H1 (cell line): ENCODE data around the gene LIMK2. TPM values are rescaled to one million over a fixed set of nuclear protein-coding genes. Genes with fewer than 3 reads are reported as not detected.

Experiments used
- CTCF ChIA-PET: fragments of 300-600 bp; sonication (Branson Sonifier 250); formaldehyde crosslinking; loops from one replicate; lab custom pipeline; 2021; ENCODE audit not compliant: partially characterized antibody; lab: Charles Lee
- POLR2A ChIA-PET: fragments of 300-600 bp; sonication (Branson Sonifier 250); formaldehyde crosslinking; loops from one replicate; lab custom pipeline; 2021; ENCODE audit warnings: inconsistent platforms; ENCODE audit not compliant: partially characterized antibody; lab: Charles Lee
- DNase-seq, 2 experiments: peaks; one replicate each; pipeline versions ENCODE4 v3.0.0 to v3.0.0-alpha.2; 2010 to 2022; ENCODE audit warnings: low spot score in 2 of 2, low read depth in 1 of 2, mixed read lengths in 1 of 2
- FAIRE-seq: peaks from 2 replicates; lab custom pipeline; 2011; peaks lifted over from hg19 to GRCh38; lab: Jason Lieb, UNC
- H2AFZ ChIP-seq: 2 replicates; pipeline ENCODE4 v1.8.1; 2012; ENCODE audit warnings: low read length, inconsistent platforms
- H2AK5ac ChIP-seq: 2 replicates; pipeline ENCODE4 v1.6.1; 2013; ENCODE audit warnings: low read depth, low read length
- H2BK120ac ChIP-seq: replicated peaks from 2 replicates; pipeline ENCODE3; 2013; ENCODE audit warnings: low read depth, low read length, inconsistent platforms
- H2BK12ac ChIP-seq: 2 replicates; pipeline ENCODE4 v1.6.1; 2013; ENCODE audit warnings: low read depth, low read length
- H2BK15ac ChIP-seq: 2 replicates; pipeline ENCODE4 v1.6.1; 2013; ENCODE audit warnings: low read length
- H2BK20ac ChIP-seq: 2 replicates; pipeline ENCODE4 v1.6.1; 2013; ENCODE audit warnings: low read length
- H2BK5ac ChIP-seq: 2 replicates; pipeline ENCODE4 v1.6.1; 2013; ENCODE audit warnings: low read depth, low read length
- H3K14ac ChIP-seq: 2 replicates; pipeline ENCODE4 v1.6.1; 2013; ENCODE audit warnings: inconsistent platforms; ENCODE audit not compliant: insufficient read length
- H3K18ac ChIP-seq: 2 replicates; pipeline ENCODE4 v1.6.1; 2013; ENCODE audit warnings: low read length; ENCODE audit errors: extremely low read depth
- H3K23ac ChIP-seq: 2 replicates; pipeline ENCODE4 v1.6.1; 2013; ENCODE audit warnings: inconsistent platforms; ENCODE audit not compliant: insufficient read length
- H3K23me2 ChIP-seq: 2 replicates; pipeline ENCODE4 v1.6.1; 2013; ENCODE audit warnings: low read depth, low read length
- H3K27ac ChIP-seq: 2 replicates; pipeline ENCODE4 v1.6.1; 2011; ENCODE audit warnings: low read depth, low read length, inconsistent platforms
- H3K27me3 ChIP-seq, 4 experiments: replicated peaks in 1 of 4; 1 replicate in 1 of 4; 2 replicates in 3 of 4; pipeline versions ENCODE4 v1.6.1 to v1.8.1; 2011 to 2013; ENCODE audit warnings: low read length in 3 of 4, mild to moderate bottlenecking in 3 of 4, inconsistent platforms in 2 of 4, mixed read lengths in 2 of 4, moderate library complexity in 1 of 4; ENCODE audit not compliant: control insufficient read depth in 3 of 4, insufficient read depth in 3 of 4; ENCODE audit errors: extremely low read depth in 1 of 4
- H3K36me3 ChIP-seq, 4 experiments: 2 replicates each; pipeline versions ENCODE4 v1.6.1 to v1.8.1; 2011 to 2013; ENCODE audit warnings: mild to moderate bottlenecking in 4 of 4, low read length in 3 of 4, moderate library complexity in 2 of 4, control low read depth in 1 of 4, inconsistent platforms in 1 of 4; ENCODE audit not compliant: insufficient read depth in 4 of 4, control insufficient read depth in 2 of 4
- H3K4ac ChIP-seq: replicated peaks from 2 replicates; pipeline ENCODE3; 2013; ENCODE audit warnings: low read length, low read depth, mixed read lengths, inconsistent platforms; ENCODE audit not compliant: insufficient read length
- H3K4me1 ChIP-seq, 4 experiments: replicated peaks in 1 of 4; 1 replicate in 1 of 4; 2 replicates in 3 of 4; pipeline versions ENCODE4 v1.6.1 to v1.8.1; 2011 to 2013; ENCODE audit warnings: low read length in 3 of 4, inconsistent platforms in 2 of 4, mixed read lengths in 1 of 4; ENCODE audit not compliant: insufficient read depth in 4 of 4, control insufficient read depth in 3 of 4
- H3K4me2 ChIP-seq, 2 experiments: 2 replicates each; pipeline versions ENCODE4 v1.6.1 to v1.8.1; 2011 to 2013; ENCODE audit warnings: low read depth in 2 of 2, low read length in 2 of 2, control low read depth in 1 of 2, inconsistent platforms in 1 of 2, mild to moderate bottlenecking in 1 of 2; ENCODE audit not compliant: insufficient read depth in 1 of 2
- H3K4me3 ChIP-seq, 4 experiments: fragments of 200-600, 300-600 bp in 1 of 4; sonication (generic), shearing (Covaris generic), sonication (Bioruptor Twin) in 1 of 4; 2 replicates each; pipeline versions ENCODE4 v1.5.1 to v1.8.1; 2011 to 2016; ENCODE audit warnings: low read length in 4 of 4, low read depth in 3 of 4, control low read depth in 2 of 4, inconsistent platforms in 2 of 4, mild to moderate bottlenecking in 2 of 4, mixed read lengths in 1 of 4, moderate library complexity in 1 of 4; ENCODE audit not compliant: insufficient read depth in 2 of 4; ENCODE audit errors: extremely low read depth in 1 of 4
- H3K56ac ChIP-seq: replicated peaks from 2 replicates; pipeline ENCODE3; 2013; ENCODE audit warnings: low read depth, mild to moderate bottlenecking, mixed read lengths, low read length, inconsistent platforms; ENCODE audit not compliant: insufficient read length
- H3K79me1 ChIP-seq: 2 replicates; pipeline ENCODE4 v1.6.1; 2013; ENCODE audit warnings: low read depth, low read length, control low read depth
- H3K79me2 ChIP-seq, 2 experiments: 2 replicates each; pipeline versions ENCODE4 v1.6.1 to v1.8.1; 2012 to 2013; ENCODE audit warnings: low read length in 2 of 2, mild to moderate bottlenecking in 2 of 2, inconsistent platforms in 1 of 2; ENCODE audit not compliant: insufficient read depth in 2 of 2, control insufficient read depth in 1 of 2
- H3K9ac ChIP-seq, 4 experiments: replicated peaks in 1 of 4; 1 replicate in 1 of 4; 2 replicates in 3 of 4; pipeline versions ENCODE4 v1.6.1 to v1.8.1; 2011 to 2013; ENCODE audit warnings: low read depth in 3 of 4, low read length in 3 of 4, control low read depth in 2 of 4, mild to moderate bottlenecking in 2 of 4, moderate library complexity in 2 of 4, inconsistent platforms in 1 of 4; ENCODE audit errors: extremely low read depth in 1 of 4
- H3K9me3 ChIP-seq, 2 experiments: 2 replicates each; pipeline versions ENCODE4 v1.6.1 to v1.8.1; 2012 to 2013; ENCODE audit warnings: mild to moderate bottlenecking in 2 of 2, moderate library complexity in 2 of 2, control low read depth in 1 of 2, inconsistent platforms in 1 of 2, low read depth in 1 of 2, low read length in 1 of 2, mixed read lengths in 1 of 2; ENCODE audit not compliant: insufficient read depth in 2 of 2
- H4K20me1 ChIP-seq, 2 experiments: replicated peaks in 1 of 2; 2 replicates each; pipeline versions ENCODE3 to v1.8.1; 2011 to 2013; ENCODE audit warnings: inconsistent platforms in 2 of 2, low read length in 2 of 2, mild to moderate bottlenecking in 1 of 2; ENCODE audit not compliant: insufficient read depth in 2 of 2, control insufficient read depth in 1 of 2
- H4K5ac ChIP-seq: 2 replicates; pipeline ENCODE4 v1.6.1; 2013; ENCODE audit warnings: low read length, low read depth, mixed read lengths, inconsistent platforms; ENCODE audit not compliant: insufficient read length
- H4K8ac ChIP-seq: 2 replicates; pipeline ENCODE4 v1.8.0; 2013; ENCODE audit warnings: mild to moderate bottlenecking, moderate library complexity, low read length, inconsistent platforms; ENCODE audit not compliant: insufficient read depth; ENCODE audit errors: extremely low read depth
- H4K91ac ChIP-seq: replicated peaks from 2 replicates; pipeline ENCODE3; 2013; ENCODE audit warnings: low read length, mixed read lengths, inconsistent platforms; ENCODE audit not compliant: insufficient read length
- BACH1 ChIP-seq: IDR thresholded peaks from 2 replicates; pipeline ENCODE4 v1.6.1; 2012; ENCODE audit warnings: low read length, improper control_type of control experiment
- EGR1 ChIP-seq: IDR thresholded peaks from 2 replicates; pipeline ENCODE4 v1.6.1; 2011; ENCODE audit warnings: low read depth, low read length, borderline replicate concordance
- EP300 ChIP-seq, 2 experiments: IDR thresholded peaks; 1 replicate in 1 of 2; 2 replicates in 1 of 2; pipeline ENCODE4 v1.6.1; 2011 to 2012; ENCODE audit warnings: low read depth in 2 of 2, low read length in 2 of 2, mild to moderate bottlenecking in 2 of 2, borderline replicate concordance in 1 of 2, inconsistent platforms in 1 of 2, moderate library complexity in 1 of 2
- GABPA ChIP-seq: IDR thresholded peaks from 2 replicates; pipeline ENCODE4 v1.6.1; 2011; ENCODE audit warnings: mild to moderate bottlenecking, low read length, moderate library complexity, borderline replicate concordance; ENCODE audit not compliant: insufficient read depth
- JUN ChIP-seq: IDR thresholded peaks from 2 replicates; pipeline ENCODE4 v1.6.1; 2011; ENCODE audit warnings: low read depth, mild to moderate bottlenecking, improper control_type of control experiment, low read length
- JUND ChIP-seq: IDR thresholded peaks from 2 replicates; pipeline ENCODE4 v1.6.1; 2011; ENCODE audit warnings: mild to moderate bottlenecking, improper control_type of control experiment, low read length
- KDM1A ChIP-seq: fragments of 200-600, 300-600 bp; sonication (generic); IDR thresholded peaks from 2 replicates; pipeline ENCODE4 v1.7.1; 2016; ENCODE audit warnings: mild to moderate bottlenecking, low read length, borderline replicate concordance
- RXRA ChIP-seq: IDR thresholded peaks from 2 replicates; pipeline ENCODE4 v1.6.1; 2011; ENCODE audit warnings: low read depth, mild to moderate bottlenecking, low read length, moderate library complexity; ENCODE audit not compliant: insufficient read depth
- SRF ChIP-seq: IDR thresholded peaks from 2 replicates; pipeline ENCODE4 v1.6.1; 2011; ENCODE audit warnings: mild to moderate bottlenecking, low read depth, low read length, moderate library complexity
- TCF12 ChIP-seq: IDR thresholded peaks from 2 replicates; pipeline ENCODE4 v1.6.1; 2011; ENCODE audit warnings: low read depth, mild to moderate bottlenecking, low read length
- TEAD4 ChIP-seq: IDR thresholded peaks from 2 replicates; pipeline ENCODE4 v1.6.1; 2012; ENCODE audit warnings: low read depth, low read length, inconsistent platforms, mixed read lengths
- YY1 ChIP-seq: IDR thresholded peaks from 2 replicates; pipeline ENCODE4 v1.6.1; 2011; ENCODE audit warnings: low read depth, mild to moderate bottlenecking, low read length
- whole genome bisulfite sequencing, 2 experiments: shearing (Covaris generic) in 1 of 2; methylation state at CpG; one replicate each; pipeline versions ENCODE4 v1.1.6 to v1.1.7; 2013 to 2015; ENCODE audit warnings: low lambda C conversion rate in 2 of 2, mixed read lengths in 2 of 2, inconsistent platforms in 1 of 2, low coverage in 1 of 2, missing lambda C conversion rate in 1 of 2; ENCODE audit not compliant: insufficient replicate concordance in 2 of 2, insufficient coverage in 1 of 2, insufficient read length in 1 of 2; ENCODE audit errors: extremely low coverage in 1 of 2, missing lambda C conversion rate in 1 of 2; 5-methylcytosine and 5-hydroxymethylcytosine counted together
- polyA plus RNA-seq, 7 experiments: library from polyadenylated mRNA; depleted of rRNA in 3 of 7; stranded (reverse) in 5 of 7; unstranded in 2 of 7; fragments of >200 nt in 5 of 7; fragments of 200-250 nt in 2 of 7; gene quantifications; 1 replicate in 5 of 7; 2 replicates in 1 of 7; 4 replicates in 1 of 7; pipeline versions ENCODE4 v1.2.1 to v1.2.3, GENCODE V29; 2011 to 2013; ENCODE audit warnings: missing spikeins in 2 of 7, mixed read lengths in 2 of 7
- total RNA-seq: library from RNA; stranded (reverse); fragmentation: NEBNext Ultra II Directional; extraction: Animal tissue kit (Norgen Biotek cat#: 25700); gene quantifications from 2 replicates; pipeline ENCODE4 v1.2.1, GENCODE V29; 2021
- TF ChIP-seq, protein P1 (sequence below): IDR thresholded peaks from 2 replicates; pipeline ENCODE4 v1.6.1; 2012; ENCODE audit warnings: low read length, inconsistent platforms

The LIMK2 gene
- total and polyA plus RNA-seq, 2 of the 8 experiments (the other 6 are each of a cell fraction or from before 2014, with no cell fraction given): 13.2 to 37.6 TPM

GRCh38 chr22:31300896-31301295 is 88.8 kb downstream of the LIMK2 start:
- Histone ChIP-seq H3K23ac (no peak overlapping the region), H4K91ac (no peak overlapping the region), H2AK5ac (no peak overlapping the region), H3K9me3 (no peaks in the 10 kb centered on the region), H2BK12ac (no peak overlapping the region), H2AFZ (no peak overlapping the region), H2BK20ac (no peak overlapping the region), H3K79me2 (no peaks in the 10 kb centered on the region), H2BK120ac (no peak overlapping the region), H3K23me2 (no peaks in the 10 kb centered on the region), H3K9ac (no peak overlapping the region), H4K5ac (no peak overlapping the region), H3K56ac (no peak overlapping the region), H3K4me3 (no peak overlapping the region), H3K36me3 (no peaks in the 10 kb centered on the region), H2BK5ac (no peak overlapping the region), H3K79me1 (no peaks in the 10 kb centered on the region), H3K4me2 (no peak overlapping the region), H2BK15ac (no peak overlapping the region), H3K27me3 (no peaks in the 10 kb centered on the region), H4K8ac (no peak overlapping the region), H3K27ac (no peak overlapping the region), H3K4ac (no peak overlapping the region), H4K20me1 (no peaks in the 10 kb centered on the region), H3K18ac (no peak overlapping the region), H3K4me1 (no peaks in the 10 kb centered on the region), H3K14ac (no peak overlapping the region)
- ChIA-PET POLR2A (interaction anchor here (1.2 to 2.7 kb wide), 4 partner anchors 13 to 42 kb away, joined by 4 to 6 read pairs (median 5); no protein-coding TSS in a partner anchor), CTCF (interaction anchor here (0.7 to 4.9 kb wide), 4 partner anchors 9 to 99 kb away, joined by 3 to 41 read pairs (median 4); partner anchors contain the start of gene PIK3IP1)
- FAIRE-seq (no peak), DNase-seq (no peak)
- WGBS, 2 experiments: 96% methylated on average over 3 of the region's 3 CpGs; no CpG with 5 or more reads in 1 of the 2 experiments
- TF ChIP-seq SRF: no peak
- TF ChIP-seq KDM1A: no peak
- no peak for TF ChIP-seq YY1
- TF ChIP-seq TCF12: no peak
- TF ChIP-seq GABPA: no peak
- TF ChIP-seq BACH1: no peak
- TF ChIP-seq EP300 (IDR thresholded peaks at IDR 0.05; ENCODE audit: borderline replicate concordance in 1 of 2, low read depth in 2 of 2, low read length in 2 of 2): no peak
- TF ChIP-seq, protein P1, sequence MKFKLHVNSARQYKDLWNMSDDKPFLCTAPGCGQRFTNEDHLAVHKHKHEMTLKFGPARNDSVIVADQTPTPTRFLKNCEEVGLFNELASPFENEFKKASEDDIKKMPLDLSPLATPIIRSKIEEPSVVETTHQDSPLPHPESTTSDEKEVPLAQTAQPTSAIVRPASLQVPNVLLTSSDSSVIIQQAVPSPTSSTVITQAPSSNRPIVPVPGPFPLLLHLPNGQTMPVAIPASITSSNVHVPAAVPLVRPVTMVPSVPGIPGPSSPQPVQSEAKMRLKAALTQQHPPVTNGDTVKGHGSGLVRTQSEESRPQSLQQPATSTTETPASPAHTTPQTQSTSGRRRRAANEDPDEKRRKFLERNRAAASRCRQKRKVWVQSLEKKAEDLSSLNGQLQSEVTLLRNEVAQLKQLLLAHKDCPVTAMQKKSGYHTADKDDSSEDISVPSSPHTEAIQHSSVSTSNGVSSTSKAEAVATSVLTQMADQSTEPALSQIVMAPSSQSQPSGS: no peak
- no peak for TF ChIP-seq JUND
- TF ChIP-seq RXRA: no peak
- TF ChIP-seq EGR1: no peak
- no peak for TF ChIP-seq TEAD4
- TF ChIP-seq JUN: no peak
